Measurements from ENCODE around the gene CACNG6.

The CACNG6 gene

GRCh38 chr19:54042989-54043388, 51.6 kb downstream of the CACNG6 start:
- no peak for DNase-seq (ENCODE audit: insufficient read length, low spot score)
- FAIRE-seq: no peak
- no peak for TF ChIP-seq CTCF (IDR thresholded peaks at IDR 0.05; ENCODE audit: insufficient read depth, missing control alignments)

DNA sequence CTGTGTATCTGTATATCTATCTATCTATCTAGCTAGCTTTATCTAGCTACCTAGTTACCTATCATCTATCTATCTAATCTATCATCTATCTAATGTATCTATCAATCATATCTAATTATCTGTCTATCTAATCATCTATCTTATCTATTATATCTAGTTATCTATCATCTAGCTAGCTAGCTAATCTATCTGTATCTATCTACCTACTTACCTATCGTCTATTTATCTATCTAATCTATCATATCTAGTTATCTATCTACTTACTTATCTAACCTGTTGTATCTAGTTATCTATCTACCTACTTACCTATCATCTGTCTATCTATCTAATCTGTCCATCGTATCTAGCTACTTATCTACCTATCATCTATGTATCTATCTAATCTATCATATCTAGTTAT, 54.3 kb downstream of the CACNG6 start:
- DNase-seq (ENCODE audit: insufficient read length, low spot score) (no peak), FAIRE-seq (no peak)
- no peak for TF ChIP-seq CTCF (IDR thresholded peaks at IDR 0.05; ENCODE audit: insufficient read depth, missing control alignments)

DNA sequence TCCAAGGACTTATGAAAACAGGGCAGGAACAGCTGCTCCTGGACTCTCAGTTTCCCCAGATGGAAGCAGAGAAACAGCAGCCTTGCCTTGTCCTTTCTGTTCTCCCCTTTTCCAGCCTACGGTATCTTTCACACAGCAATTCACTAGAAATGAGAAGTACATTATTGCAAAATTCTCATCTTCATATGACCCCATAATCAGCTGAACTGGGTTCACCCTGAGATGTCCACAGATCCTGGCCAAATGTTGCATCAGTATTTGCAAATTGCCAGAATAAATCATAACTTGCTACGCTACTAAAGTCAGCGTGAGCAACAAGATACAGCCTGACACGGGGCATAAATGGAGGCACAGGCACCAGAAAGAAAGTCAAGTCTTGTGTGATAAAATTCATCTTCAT, 56.2 kb downstream of the CACNG6 start:
- DNase-seq (ENCODE audit: insufficient read length, low spot score): no peak
- FAIRE-seq: no peak
- TF ChIP-seq CTCF (IDR thresholded peaks at IDR 0.05; ENCODE audit: insufficient read depth, missing control alignments): no peak

All from D721Med (cell line).